ENCODE results near the gene MYBPH. TPM values are rescaled to one million over a fixed set of nuclear protein-coding genes. Genes with fewer than 3 reads are reported as not detected.

MYBPH gene
- total RNA-seq, 4 donors from 2014 or later: not detected

- intact Hi-C loops (cut with DNase I): no loop called here
- Histone ChIP-seq H3K27ac (no peak overlapping the region), H3K9me3 (no peaks in the 10 kb centered on the region), H3K27me3 (no peaks in the 10 kb centered on the region), H3K4me3 (no peak overlapping the region), H3K4me1 (peaks cover 12 to 37% (median 12%) of the 10 kb centered on the region in 3 donors), H3K36me3 (no peaks in the 10 kb centered on the region)
- no peak for DNase-seq
- WGBS, 2 donors: 76 to 82% methylated on average over 6 to 9 of the region's 11 CpGs
- no peak for TF ChIP-seq CTCF (IDR thresholded peaks at IDR 0.05)
- TF ChIP-seq POLR2A (IDR thresholded peaks at IDR 0.05): no peak
These were observed 5.1 kb upstream of the MYBPH start for GRCh38 chr1:203180611-203181330.

- Histone ChIP-seq H3K27ac (no peak overlapping the region), H3K27me3 (peaks cover 0 to 4% (median 0%) of the 10 kb centered on the region in 4 donors), H3K36me3 (no peaks in the 10 kb centered on the region), H3K4me1 (peaks cover 1 to 32% (median 6%) of the 10 kb centered on the region in 3 donors), H3K9me3 (no peaks in the 10 kb centered on the region), H3K4me3 (no peak overlapping the region)
- intact Hi-C loops (cut with DNase I): no loop called here
- WGBS, 2 donors: 75 to 95% methylated on average over 4 of the region's 10 CpGs
- TF ChIP-seq CTCF (IDR thresholded peaks at IDR 0.05) (no peak), POLR2A (IDR thresholded peaks at IDR 0.05) (no peak)
- DNase-seq: no peak
These were observed 4.0 kb upstream of the MYBPH start for GRCh38 chr1:203179667-203180005.

- DNase-seq: no peak
- TF ChIP-seq CTCF (IDR thresholded peaks at IDR 0.05) (no peak), POLR2A (IDR thresholded peaks at IDR 0.05) (no peak)
- intact Hi-C loops (cut with DNase I): no loop called here
- H3K9me3 ChIP-seq: no peaks in the 10 kb centered on the region
- peaks cover 0 to 5% (median 0%) of the 10 kb centered on the region in 4 donors for H3K27me3 ChIP-seq
- H3K4me1 ChIP-seq: peaks cover 0 to 28% (median 6%) of the 10 kb centered on the region in 3 donors
- H3K36me3 ChIP-seq: no peaks in the 10 kb centered on the region
- H3K27ac ChIP-seq: no peak overlapping the region
- H3K4me3 ChIP-seq: no peak overlapping the region
- WGBS, 2 donors: 91 to 92% methylated on average over 6 to 9 of the region's 14 CpGs
These were observed 3.4 kb upstream of the MYBPH start for GRCh38 chr1:203178821-203179666.

GRCh38 chr1:203178083-203178482 is 2.5 kb upstream of the MYBPH start:
- Histone ChIP-seq H3K27ac (no peak overlapping the region), H3K4me1 (peaks cover 0 to 28% (median 6%) of the 10 kb centered on the region in 3 donors), H3K4me3 (no peak overlapping the region), H3K27me3 (peaks cover 0 to 5% (median 0%) of the 10 kb centered on the region in 4 donors), H3K9me3 (no peaks in the 10 kb centered on the region), H3K36me3 (no peaks in the 10 kb centered on the region)
- no peak for TF ChIP-seq CTCF (IDR thresholded peaks at IDR 0.05)
- no peak for TF ChIP-seq POLR2A (IDR thresholded peaks at IDR 0.05)
- intact Hi-C loops (cut with DNase I): no loop called here
- 33 to 43% methylated on average over 1 to 3 of the region's 5 CpGs for WGBS, 2 donors
- DNase-seq: no peak

GRCh38 chr1:203177470-203178039 is 1.9 kb upstream of the MYBPH start:
- H3K9me3 ChIP-seq: no peaks in the 10 kb centered on the region
- H3K4me3 ChIP-seq: no peak overlapping the region
- 52 to 75% methylated on average over 6 of the region's 9 CpGs for WGBS, 2 donors
- peak overlapping the region in 1 of 4 donors; percentile 25 for H3K27ac ChIP-seq
- no peak for DNase-seq
- peaks cover 0 to 32% (median 6%) of the 10 kb centered on the region in 3 donors for H3K4me1 ChIP-seq
- intact Hi-C loops (cut with DNase I): no loop called here
- peaks cover 0 to 5% (median 0%) of the 10 kb centered on the region in 4 donors for H3K27me3 ChIP-seq
- H3K36me3 ChIP-seq: no peaks in the 10 kb centered on the region
- TF ChIP-seq POLR2A (IDR thresholded peaks at IDR 0.05) (no peak), CTCF (IDR thresholded peaks at IDR 0.05) (no peak)
